ELR (cell line): Measurements from ENCODE around the gene FAM180A.

Experiments used
- DNase-seq: peaks from one replicate; pipeline ENCODE4 v3.0.0-alpha.2; 2015; ENCODE audit warnings: low read depth

FAM180A gene

GRCh38 chr7:135771961-135772638, 23.5 kb upstream of the FAM180A start:
- peak; percentile 51 for DNase-seq

- DNase-seq, result no peak
Observed at GRCh38 chr7:135771051-135771450, 22.4 kb upstream of the FAM180A start.

GRCh38 chr7:135770139-135770710, 21.6 kb upstream of the FAM180A start:
- DNase-seq, result no peak

GRCh38 chr7:135769005-135769802, 20.6 kb upstream of the FAM180A start:
- no peak for DNase-seq

- DNase-seq, result no peak
Observed at GRCh38 chr7:135768467-135768866, 19.9 kb upstream of the FAM180A start.

- DNase-seq, result no peak
Observed at GRCh38 chr7:135768064-135768463, 19.5 kb upstream of the FAM180A start.

GRCh38 chr7:135763261-135763660, 14.6 kb upstream of the FAM180A start:
- no peak for DNase-seq

GRCh38 chr7:135761751-135762488, 13.3 kb upstream of the FAM180A start:
- peak; percentile 76 for DNase-seq

GRCh38 chr7:135759532-135759931, 10.9 kb upstream of the FAM180A start:
- no peak for DNase-seq

GRCh38 chr7:135758531-135758932, 9.9 kb upstream of the FAM180A start:
- peak; percentile 30 for DNase-seq

- DNase-seq, result peak; percentile 38
Observed at GRCh38 chr7:135757719-135758411, 9.3 kb upstream of the FAM180A start.

GRCh38 chr7:135756191-135756590, 7.6 kb upstream of the FAM180A start:
- DNase-seq, result no peak

- DNase-seq, result no peak
Observed at GRCh38 chr7:135755351-135755753, 6.7 kb upstream of the FAM180A start.

GRCh38 chr7:135753616-135754413, 5.2 kb upstream of the FAM180A start:
- DNase-seq, result no peak

GRCh38 chr7:135747366-135747765, 1.2 kb downstream of the FAM180A start:
- no peak for DNase-seq

GRCh38 chr7:135745703-135746312, 2.8 kb downstream of the FAM180A start:
- DNase-seq, result peak; percentile 98

GRCh38 chr7:135744938-135745702, 3.5 kb downstream of the FAM180A start:
- DNase-seq, result peak; percentile 92

- DNase-seq, result no peak
Observed at GRCh38 chr7:135743907-135744731, 4.5 kb downstream of the FAM180A start.

- DNase-seq, result no peak
Observed at GRCh38 chr7:135742371-135742770, 6.2 kb downstream of the FAM180A start.
